K562 (cell line): Measurements from ENCODE around the gene LIAS. TPM values are rescaled to one million over a fixed set of nuclear protein-coding genes. Genes with fewer than 3 reads are reported as not detected.

Source experiments
- CBX5 ChIP-seq: IDR thresholded peaks from 2 replicates; pipeline ENCODE4 v1.6.1; 2014; ENCODE audit warnings: low read depth, borderline replicate concordance
- HCFC1 ChIP-seq: IDR thresholded peaks from 2 replicates; pipeline ENCODE4 v1.6.1; 2012; ENCODE audit warnings: low read depth, low read length, improper control_type of control experiment
- KLF1 ChIP-seq: fragments of 450-650 bp; IDR thresholded peaks from 2 replicates; pipeline ENCODE4 v1.6.1; 2016; ENCODE audit warnings: missing genetic modification characterization, missing compliant biosample characterization
- NFRKB ChIP-seq: fragments of 450-650 bp; IDR thresholded peaks from 2 replicates; pipeline ENCODE4 v1.6.1; 2016; ENCODE audit warnings: low read depth
- NRF1 ChIP-seq, 2 experiments: fragments of 450-650 bp; IDR thresholded peaks in 1 of 2; conservative IDR thresholded peaks in 1 of 2; 2 replicates each; pipeline ENCODE4 v1.6.1; 2014; ENCODE audit warnings: mild to moderate bottlenecking in 2 of 2
- PBX2 ChIP-seq, 2 experiments: IDR thresholded peaks in 1 of 2; conservative IDR thresholded peaks in 1 of 2; 2 replicates each; pipeline ENCODE4 v1.6.1; 2016; ENCODE audit warnings: low read depth in 2 of 2, mild to moderate bottlenecking in 1 of 2, missing compliant biosample characterization in 1 of 2, missing genetic modification characterization in 1 of 2, moderate library complexity in 1 of 2
- PTBP1 ChIP-seq: fragments of 200-400 bp; formaldehyde crosslinking; IDR thresholded peaks from 2 replicates; pipeline ENCODE4 v1.6.1; 2017; ENCODE audit warnings: low read depth, low read length
- RFX1 ChIP-seq: fragments of 450-650 bp; IDR thresholded peaks from 2 replicates; pipeline ENCODE4 v1.6.1; 2016; ENCODE audit warnings: mild to moderate bottlenecking, moderate library complexity
- TCF7 ChIP-seq: sonication (generic); IDR thresholded peaks from 2 replicates; pipeline ENCODE4 v1.6.1; 2016; ENCODE audit warnings: antibody characterized with exemption, borderline replicate concordance
- TSHZ1 ChIP-seq: fragments of 250-450 bp; sonication (Bioruptor Pico); IDR thresholded peaks from 2 replicates; pipeline ENCODE4 v1.4.0; 2020; ENCODE audit warnings: mild to moderate bottlenecking, moderate library complexity
- ZBTB43 ChIP-seq: sonication (generic); formaldehyde crosslinking; IDR thresholded peaks from 2 replicates; pipeline ENCODE4 v1.8.0; 2023; ENCODE audit warnings: mild to moderate bottlenecking, missing genetic modification reagents
- ZNF518B ChIP-seq: fragments of 250-450 bp; sonication (Bioruptor Pico); IDR thresholded peaks from 2 replicates; pipeline ENCODE4 v1.5.0; 2021; ENCODE audit warnings: mild to moderate bottlenecking, moderate library complexity
- ZNF79 ChIP-seq: fragments of 250-450 bp; sonication (Bioruptor Pico); IDR thresholded peaks from 2 replicates; pipeline ENCODE4 v1.4.0; 2020; ENCODE audit warnings: low read depth, mild to moderate bottlenecking, moderate library complexity
- polyA plus RNA-seq, 8 experiments: library from polyadenylated mRNA; depleted of rRNA in 4 of 8; stranded (reverse) in 5 of 8; unstranded in 3 of 8; fragments of >200 nt; fragmentation: Nextera tagmentation in 2 of 8; fragmentation: Illumina TruSeq in 1 of 8; extraction: Ambion mirVana in 2 of 8; extraction: Trizol in 1 of 8; gene quantifications; 2 replicates each; pipeline versions ENCODE4 v1.2.1 to v1.2.3, GENCODE V29; 2011 to 2014; ENCODE audit warnings: inconsistent platforms in 1 of 8, missing spikeins in 1 of 8
- total RNA-seq, 7 experiments: library from RNA; depleted of rRNA in 6 of 7; stranded (reverse); fragments of >200 nt in 6 of 7; fragmentation: Illumina TruSeq in 2 of 7; extraction: Trizol in 2 of 7; gene quantifications; 2 replicates each; pipeline versions ENCODE4 v1.2.1 to v1.2.3, GENCODE V29; 2011 to 2021; ENCODE audit warnings: low replicate concordance in 1 of 7
- TF ChIP-seq, protein P1 (sequence below): IDR thresholded peaks from 3 replicates; pipeline ENCODE4 v1.6.1; 2011; ENCODE audit warnings: borderline replicate concordance, mild to moderate bottlenecking; ENCODE audit not compliant: insufficient read length, insufficient read depth

LIAS gene
- total and polyA plus RNA-seq, 9 of the 15 experiments (the other 6 are each of a cell fraction or from before 2014, with no cell fraction given): 21.9 to 57.1 (median 42.1) TPM

DNA sequence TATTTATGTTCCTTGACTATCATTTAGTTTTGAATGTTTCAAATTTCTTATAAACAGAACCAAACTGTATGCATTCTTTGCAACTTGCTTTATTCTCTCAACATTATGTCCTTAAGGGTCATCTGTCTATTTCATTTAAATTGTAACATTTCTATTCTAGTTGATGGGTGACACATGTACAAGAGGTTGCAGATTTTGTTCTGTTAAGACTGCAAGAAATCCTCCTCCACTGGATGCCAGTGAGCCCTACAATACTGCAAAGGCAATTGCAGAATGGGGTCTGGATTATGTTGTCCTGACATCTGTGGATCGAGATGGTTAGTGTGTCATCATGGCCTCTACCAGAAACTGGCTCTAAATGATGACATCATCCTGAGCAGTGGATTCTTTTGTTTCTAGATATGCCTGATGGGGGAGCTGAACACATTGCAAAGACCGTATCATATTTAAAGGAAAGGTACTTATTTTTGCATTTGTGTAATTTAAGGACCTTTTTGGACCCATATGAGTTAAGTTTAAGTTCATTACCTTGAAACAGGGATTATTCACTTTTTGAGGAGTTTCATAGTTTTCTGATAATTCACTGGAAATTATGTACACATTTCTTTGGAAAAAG is 6.1 kb downstream of the LIAS start (continued):
- no peak for TF ChIP-seq TSHZ1
- no peak for TF ChIP-seq ZBTB43 (CRISPR knock-in tag)
- no peak for TF ChIP-seq KLF1 (tag)
- no peak for TF ChIP-seq ZNF79 (CRISPR knock-in tag)
- TF ChIP-seq HCFC1: peak; percentile 61
- TF ChIP-seq TCF7: no peak
- TF ChIP-seq NFRKB: 0 out of 2 replicates have a peak, but pooled peaks have one; percentile 72
- no peak for TF ChIP-seq PTBP1
- no peak for TF ChIP-seq RFX1
- peak in 1 of 2 experiments; percentile 13; a peak in 1 of 4 replicates for TF ChIP-seq NRF1 (conservative IDR thresholded peaks at IDR 0.05 in 1 of 2, IDR thresholded peaks at IDR 0.05 in 1 of 2)
- TF ChIP-seq CBX5: no peak
- TF ChIP-seq, protein P1, sequence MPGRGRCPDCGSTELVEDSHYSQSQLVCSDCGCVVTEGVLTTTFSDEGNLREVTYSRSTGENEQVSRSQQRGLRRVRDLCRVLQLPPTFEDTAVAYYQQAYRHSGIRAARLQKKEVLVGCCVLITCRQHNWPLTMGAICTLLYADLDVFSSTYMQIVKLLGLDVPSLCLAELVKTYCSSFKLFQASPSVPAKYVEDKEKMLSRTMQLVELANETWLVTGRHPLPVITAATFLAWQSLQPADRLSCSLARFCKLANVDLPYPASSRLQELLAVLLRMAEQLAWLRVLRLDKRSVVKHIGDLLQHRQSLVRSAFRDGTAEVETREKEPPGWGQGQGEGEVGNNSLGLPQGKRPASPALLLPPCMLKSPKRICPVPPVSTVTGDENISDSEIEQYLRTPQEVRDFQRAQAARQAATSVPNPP: no peak
- TF ChIP-seq PBX2 (CRISPR knock-in tag; IDR thresholded peaks at IDR 0.05; ENCODE audit: low read depth): no peak
- 0 out of 2 replicates have a peak, but pooled peaks have one; percentile 18 for TF ChIP-seq PBX2 (tag; conservative IDR thresholded peaks at IDR 0.05; ENCODE audit: low read depth)
- TF ChIP-seq ZNF518B (CRISPR knock-in tag): no peak
